ENCODE data around the gene SLC17A8. TPM values are rescaled to one million over a fixed set of nuclear protein-coding genes. Genes with fewer than 3 reads are reported as not detected.
A peak's percentile ranks its signal among the peaks of the same experiment; 100 is the strongest.

Gene SLC17A8
- total and polyA plus RNA-seq, 9 donors, result 0.35 to 0.57 (median 0.45) TPM

DNA sequence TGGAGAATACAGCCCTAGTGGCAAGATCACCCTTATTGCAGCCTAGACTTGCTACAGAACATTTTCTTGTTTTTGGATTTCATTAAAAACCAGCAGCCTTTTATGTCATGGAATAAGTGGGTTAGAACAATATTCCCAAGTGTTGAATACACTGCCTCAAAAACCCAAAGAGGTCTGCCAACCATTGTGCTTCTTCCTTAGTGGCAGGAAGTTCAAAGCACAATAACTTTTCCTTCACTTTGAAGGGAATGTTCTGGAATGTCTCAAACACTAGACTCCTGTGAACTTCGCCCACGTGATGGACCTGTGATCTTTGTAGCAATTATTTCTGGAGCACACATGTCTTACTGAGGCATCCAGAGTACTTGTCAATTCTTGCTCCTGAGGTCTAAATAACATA is 8.5 kb downstream of the SLC17A8 start:
- no peak for DNase-seq
- no CpG with 5 or more reads among the region's 2 CpGs for WGBS (ENCODE audit: insufficient coverage)
- Histone ChIP-seq H3K27me3 (ENCODE audit: control insufficient read depth, insufficient read depth, low read length) (no peaks in the 10 kb centered on the region), H3K4me1 (ENCODE audit: control insufficient read depth, insufficient read depth, low read length) (peaks cover under 1% of the 10 kb centered on the region), H3K4me3 (ENCODE audit: low read length) (no peak overlapping the region), H3K36me3 (ENCODE audit: control insufficient read depth, insufficient read depth, low read length) (no peaks in the 10 kb centered on the region), H3K27ac (ENCODE audit: low read length) (no peak overlapping the region), H3K9me3 (replicated peaks; ENCODE audit: control insufficient read depth, low read depth, low read length) (no peaks in the 10 kb centered on the region)

DNA sequence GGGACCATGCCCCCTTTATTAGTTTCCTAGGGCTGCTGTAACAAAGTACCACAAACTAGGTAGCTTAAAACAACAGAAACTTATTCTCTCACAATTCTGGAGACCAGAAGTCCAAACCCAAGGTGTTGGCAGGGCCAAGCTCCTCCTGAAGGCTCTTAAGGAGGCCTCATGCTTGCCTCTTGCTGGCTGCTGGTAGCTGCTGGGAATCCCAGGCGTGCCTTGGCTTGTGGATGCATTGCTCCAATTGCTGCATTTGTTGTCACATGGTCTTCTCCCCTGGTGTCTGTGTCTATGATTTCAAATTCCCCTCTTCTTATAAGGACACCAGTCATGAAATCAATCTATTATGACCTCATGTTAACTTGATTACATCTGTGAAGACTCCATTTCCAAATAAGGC is 11.2 kb downstream of the SLC17A8 start:
- Histone ChIP-seq H3K27ac (ENCODE audit: low read length) (no peak overlapping the region), H3K9me3 (replicated peaks; ENCODE audit: control insufficient read depth, low read depth, low read length) (no peaks in the 10 kb centered on the region), H3K4me1 (ENCODE audit: control insufficient read depth, insufficient read depth, low read length) (no peaks in the 10 kb centered on the region), H3K36me3 (ENCODE audit: control insufficient read depth, insufficient read depth, low read length) (no peaks in the 10 kb centered on the region), H3K27me3 (ENCODE audit: control insufficient read depth, insufficient read depth, low read length) (no peaks in the 10 kb centered on the region), H3K4me3 (ENCODE audit: low read length) (no peak overlapping the region)
- 50% methylated on average over 1 of the region's 1 CpG for WGBS (ENCODE audit: insufficient coverage)
- no peak for DNase-seq

DNA sequence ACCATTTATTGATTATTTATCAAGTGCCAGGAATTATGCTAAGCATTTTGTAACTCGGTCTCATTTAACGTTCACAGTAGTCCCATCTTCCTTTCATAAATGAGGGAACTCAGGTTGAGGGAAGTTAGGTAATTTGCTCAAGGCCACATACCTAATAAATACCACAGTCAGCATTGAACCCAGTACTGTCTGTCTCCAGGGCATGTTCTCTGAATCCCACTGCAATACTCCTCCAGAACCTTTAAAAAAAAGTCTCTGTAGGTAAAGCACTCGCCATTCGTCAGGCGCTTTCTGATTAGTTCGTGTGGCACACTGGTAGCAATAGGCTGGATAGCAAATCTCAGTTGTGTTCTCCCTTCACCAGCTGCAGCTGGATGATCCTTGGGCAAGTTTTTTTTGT is 14.3 kb downstream of the SLC17A8 start:
- no peaks in the 10 kb centered on the region for H3K9me3 ChIP-seq (replicated peaks; ENCODE audit: control insufficient read depth, low read depth, low read length)
- no peak overlapping the region for H3K27ac ChIP-seq (ENCODE audit: low read length)
- H3K4me1 ChIP-seq (ENCODE audit: control insufficient read depth, insufficient read depth, low read length), result peaks cover 6% of the 10 kb centered on the region
- H3K36me3 ChIP-seq (ENCODE audit: control insufficient read depth, insufficient read depth, low read length), result no peaks in the 10 kb centered on the region
- DNase-seq, result no peak
- no peak overlapping the region for H3K4me3 ChIP-seq (ENCODE audit: low read length)
- WGBS (ENCODE audit: insufficient coverage), result 83% methylated on average over 4 of the region's 6 CpGs
- H3K27me3 ChIP-seq (ENCODE audit: control insufficient read depth, insufficient read depth, low read length), result no peaks in the 10 kb centered on the region

- DNase-seq, result peak; percentile 27
- WGBS (ENCODE audit: insufficient coverage), result no CpG with 5 or more reads among the region's 11 CpGs
- no peaks in the 10 kb centered on the region for H3K36me3 ChIP-seq (ENCODE audit: control insufficient read depth, insufficient read depth, low read length)
- no peaks in the 10 kb centered on the region for H3K9me3 ChIP-seq (replicated peaks; ENCODE audit: control insufficient read depth, low read depth, low read length)
- no peak overlapping the region for H3K27ac ChIP-seq (ENCODE audit: low read length)
- no peak overlapping the region for H3K4me3 ChIP-seq (ENCODE audit: low read length)
- H3K27me3 ChIP-seq (ENCODE audit: control insufficient read depth, insufficient read depth, low read length), result no peaks in the 10 kb centered on the region
- peaks cover 6% of the 10 kb centered on the region for H3K4me1 ChIP-seq (ENCODE audit: control insufficient read depth, insufficient read depth, low read length)
Measured at GRCh38 chr12:100372853-100373640, 16.2 kb downstream of the SLC17A8 start.

- peaks cover 6% of the 10 kb centered on the region for H3K4me1 ChIP-seq (ENCODE audit: control insufficient read depth, insufficient read depth, low read length)
- H3K9me3 ChIP-seq (replicated peaks; ENCODE audit: control insufficient read depth, low read depth, low read length), result no peaks in the 10 kb centered on the region
- no peak overlapping the region for H3K4me3 ChIP-seq (ENCODE audit: low read length)
- DNase-seq, result peak; percentile 92
- no peaks in the 10 kb centered on the region for H3K27me3 ChIP-seq (ENCODE audit: control insufficient read depth, insufficient read depth, low read length)
- H3K27ac ChIP-seq (ENCODE audit: low read length), result no peak overlapping the region
- no peaks in the 10 kb centered on the region for H3K36me3 ChIP-seq (ENCODE audit: control insufficient read depth, insufficient read depth, low read length)
- WGBS (ENCODE audit: insufficient coverage), result 37% methylated on average over 9 of the region's 12 CpGs
Measured at GRCh38 chr12:100375038-100375735, 18.3 kb downstream of the SLC17A8 start.

GRCh38 chr12:100376161-100376560 is 19.3 kb downstream of the SLC17A8 start:
- no peaks in the 10 kb centered on the region for H3K9me3 ChIP-seq (replicated peaks; ENCODE audit: control insufficient read depth, low read depth, low read length)
- H3K27ac ChIP-seq (ENCODE audit: low read length), result no peak overlapping the region
- H3K4me1 ChIP-seq (ENCODE audit: control insufficient read depth, insufficient read depth, low read length), result peaks cover 6% of the 10 kb centered on the region
- H3K27me3 ChIP-seq (ENCODE audit: control insufficient read depth, insufficient read depth, low read length), result no peaks in the 10 kb centered on the region
- 100% methylated on average over 1 of the region's 1 CpG for WGBS (ENCODE audit: insufficient coverage)
- no peak for DNase-seq
- no peaks in the 10 kb centered on the region for H3K36me3 ChIP-seq (ENCODE audit: control insufficient read depth, insufficient read depth, low read length)
- H3K4me3 ChIP-seq (ENCODE audit: low read length), result no peak overlapping the region

DNA sequence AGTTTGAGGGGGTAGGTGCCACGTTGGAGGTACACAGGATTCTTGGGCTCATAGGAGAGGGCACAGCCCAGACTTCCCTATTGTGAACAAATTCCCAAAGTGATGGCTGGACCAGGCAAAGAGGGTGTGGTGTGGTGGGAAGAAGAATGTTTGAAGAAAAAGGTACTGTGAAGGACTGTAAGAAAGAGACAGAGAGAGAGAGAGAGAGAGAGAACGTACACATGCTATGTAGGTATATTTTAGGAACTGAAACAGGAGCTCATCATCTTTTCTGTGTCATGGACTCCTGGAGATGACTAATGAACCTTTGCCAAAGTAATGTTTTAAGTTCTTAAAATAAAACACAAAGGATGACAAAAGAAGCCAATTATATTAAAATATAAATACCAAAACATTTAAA is 24.5 kb downstream of the SLC17A8 start:
- Histone ChIP-seq H3K9me3 (replicated peaks; ENCODE audit: control insufficient read depth, low read depth, low read length) (no peaks in the 10 kb centered on the region), H3K36me3 (ENCODE audit: control insufficient read depth, insufficient read depth, low read length) (no peaks in the 10 kb centered on the region), H3K27me3 (ENCODE audit: control insufficient read depth, insufficient read depth, low read length) (no peaks in the 10 kb centered on the region), H3K27ac (ENCODE audit: low read length) (no peak overlapping the region), H3K4me3 (ENCODE audit: low read length) (no peak overlapping the region), H3K4me1 (ENCODE audit: control insufficient read depth, insufficient read depth, low read length) (no peaks in the 10 kb centered on the region)
- no peak for DNase-seq
- no CpG with 5 or more reads among the region's 2 CpGs for WGBS (ENCODE audit: insufficient coverage)

DNA sequence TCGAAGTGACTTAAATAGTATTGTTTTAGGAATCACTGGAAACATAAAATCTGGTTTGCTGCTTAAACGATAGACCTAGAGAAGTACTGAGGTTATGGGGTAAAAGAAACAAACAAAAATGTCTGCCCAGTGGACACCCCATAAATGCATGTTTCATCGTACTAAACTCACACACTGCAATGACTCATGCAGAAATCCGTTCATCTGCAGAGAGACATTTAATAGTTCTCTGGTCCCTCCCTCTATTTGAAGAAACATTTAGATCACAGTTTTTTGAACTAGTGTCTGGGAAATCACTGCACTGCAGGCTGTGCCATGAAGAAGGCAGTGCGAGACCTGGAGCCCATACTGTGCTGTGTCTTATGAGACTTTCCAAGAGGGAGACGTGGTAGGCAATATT is 25.5 kb downstream of the SLC17A8 start:
- Histone ChIP-seq H3K9me3 (replicated peaks; ENCODE audit: control insufficient read depth, low read depth, low read length) (no peaks in the 10 kb centered on the region), H3K4me3 (ENCODE audit: low read length) (no peak overlapping the region), H3K4me1 (ENCODE audit: control insufficient read depth, insufficient read depth, low read length) (no peaks in the 10 kb centered on the region), H3K36me3 (ENCODE audit: control insufficient read depth, insufficient read depth, low read length) (no peaks in the 10 kb centered on the region), H3K27ac (ENCODE audit: low read length) (no peak overlapping the region), H3K27me3 (ENCODE audit: control insufficient read depth, insufficient read depth, low read length) (no peaks in the 10 kb centered on the region)
- no peak for DNase-seq
- WGBS (ENCODE audit: insufficient coverage), result no CpG with 5 or more reads among the region's 6 CpGs

DNA sequence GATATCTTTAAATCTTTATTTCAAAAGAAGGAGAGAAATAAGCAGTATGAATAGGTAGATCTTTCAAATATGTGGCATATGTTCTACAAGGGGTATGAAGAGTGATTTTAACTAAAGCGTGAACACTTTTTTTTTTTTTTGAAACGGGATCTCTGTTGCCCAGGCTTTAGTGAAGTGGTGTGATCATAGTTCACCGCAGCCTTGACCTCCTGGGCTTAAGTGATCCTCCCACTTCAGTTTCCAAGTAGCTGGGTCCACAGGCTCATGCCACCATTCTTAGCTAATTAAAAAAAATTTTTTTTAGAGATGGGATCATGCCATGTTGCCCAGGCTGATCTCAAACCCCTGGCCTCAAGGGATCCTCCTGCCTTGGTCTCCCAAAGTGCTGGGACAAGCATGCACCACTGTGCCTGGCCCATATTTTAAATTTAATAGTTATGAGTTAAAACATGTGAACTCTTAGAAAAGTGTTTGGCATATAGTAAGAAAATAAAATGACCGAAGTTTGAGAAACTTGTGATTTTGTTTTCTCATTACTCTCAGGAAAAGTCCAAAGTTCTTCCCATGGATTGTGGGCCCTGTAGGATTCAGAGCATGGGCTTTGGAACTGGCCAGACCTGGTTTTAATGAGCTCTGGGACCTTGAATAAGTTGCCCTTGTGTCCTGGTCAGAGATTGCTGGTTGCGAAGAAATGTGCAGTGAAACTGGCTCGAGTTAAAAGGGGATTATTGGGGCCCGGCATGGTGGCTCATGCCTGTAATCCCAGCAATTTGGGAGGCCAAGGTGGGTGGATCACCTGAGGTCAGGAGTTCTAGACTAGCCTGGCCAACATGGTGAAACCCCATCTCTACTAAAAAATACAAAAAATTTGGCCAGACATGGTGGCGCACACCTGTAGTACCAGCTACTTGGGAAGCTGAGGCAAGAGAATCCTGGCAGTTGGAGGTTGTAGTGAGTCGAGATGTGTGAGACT is 27.0 kb downstream of the SLC17A8 start:
- Histone ChIP-seq H3K4me1 (ENCODE audit: control insufficient read depth, insufficient read depth, low read length) (no peaks in the 10 kb centered on the region), H3K27me3 (ENCODE audit: control insufficient read depth, insufficient read depth, low read length) (no peaks in the 10 kb centered on the region), H3K9me3 (replicated peaks; ENCODE audit: control insufficient read depth, low read depth, low read length) (no peaks in the 10 kb centered on the region), H3K4me3 (ENCODE audit: low read length) (no peak overlapping the region), H3K36me3 (ENCODE audit: control insufficient read depth, insufficient read depth, low read length) (no peaks in the 10 kb centered on the region), H3K27ac (ENCODE audit: low read length) (no peak overlapping the region)
- no peak for DNase-seq
- 94% methylated on average over 3 of the region's 9 CpGs for WGBS (ENCODE audit: insufficient coverage)

DNA sequence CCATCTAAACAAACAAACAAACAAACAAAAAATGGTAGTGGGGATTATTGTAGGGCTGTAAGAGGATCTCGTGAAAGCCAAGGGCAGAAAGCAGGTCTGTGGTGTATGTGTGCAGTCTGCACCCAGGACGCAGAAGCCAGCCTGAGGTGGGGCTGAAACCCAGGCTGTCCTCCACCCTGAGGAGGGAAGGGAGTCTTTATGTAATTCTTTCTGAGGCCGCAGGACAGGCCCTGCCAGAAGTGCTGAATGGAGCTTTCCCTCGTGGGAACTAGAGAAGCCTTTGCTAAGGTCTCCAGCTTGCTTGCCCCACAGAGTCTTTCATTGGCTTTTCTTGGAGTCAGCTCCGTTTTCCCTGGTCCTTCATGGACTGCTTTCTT is 27.7 kb downstream of the SLC17A8 start:
- Histone ChIP-seq H3K4me1 (ENCODE audit: control insufficient read depth, insufficient read depth, low read length) (no peaks in the 10 kb centered on the region), H3K36me3 (ENCODE audit: control insufficient read depth, insufficient read depth, low read length) (no peaks in the 10 kb centered on the region), H3K9me3 (replicated peaks; ENCODE audit: control insufficient read depth, low read depth, low read length) (no peaks in the 10 kb centered on the region), H3K4me3 (ENCODE audit: low read length) (no peak overlapping the region), H3K27ac (ENCODE audit: low read length) (no peak overlapping the region), H3K27me3 (ENCODE audit: control insufficient read depth, insufficient read depth, low read length) (no peaks in the 10 kb centered on the region)
- WGBS (ENCODE audit: insufficient coverage), result 68% methylated on average over 5 of the region's 5 CpGs
- no peak for DNase-seq

Measured in muscle of leg (tissue), 11 donors.